Psoas muscle (tissue), 8 donors: ENCODE results near the gene ATXN2. TPM values are rescaled to one million over a fixed set of nuclear protein-coding genes. Genes with fewer than 3 reads are reported as not detected.

Source experiments
- ATAC-seq, 4 donors: fragments of 200-7000 bp; cut with Tn5 transposase; one replicate each; pipeline ENCODE4 v1.9.1; 2020; ENCODE audit warnings: moderate library complexity in 3 of 4, mild to moderate bottlenecking in 2 of 4
- DNase-seq, 2 donors: peaks; one replicate each; pipeline ENCODE4 v3.0.0-alpha.2; 2020
- H3K27ac ChIP-seq: fragments of 200-600 bp; one replicate; pipeline ENCODE4 v1.8.0; 2022
- H3K27me3 ChIP-seq, 3 donors: fragments of 200-600 bp in 1 of 3; one replicate each; pipeline versions ENCODE4 v1.6.1 to v1.8.0; 2013 to 2022; ENCODE audit warnings: low read length in 2 of 3, mild to moderate bottlenecking in 2 of 3, moderate library complexity in 1 of 3; ENCODE audit not compliant: insufficient read depth in 3 of 3
- H3K36me3 ChIP-seq, 2 donors: fragments of 200-600 bp in 1 of 2; one replicate each; pipeline versions ENCODE4 v1.6.1 to v1.8.0; 2013 to 2022; ENCODE audit warnings: low read depth in 1 of 2, mild to moderate bottlenecking in 1 of 2, moderate library complexity in 1 of 2; ENCODE audit not compliant: insufficient read depth in 1 of 2
- H3K4me1 ChIP-seq: fragments of 200-600 bp; one replicate; pipeline ENCODE4 v1.8.0; 2022
- H3K4me3 ChIP-seq: fragments of 200-600 bp; one replicate; pipeline ENCODE4 v1.8.0; 2022; ENCODE audit warnings: mild to moderate bottlenecking
- H3K9me3 ChIP-seq: fragments of 200-600 bp; one replicate; pipeline ENCODE4 v1.8.0; 2022
- WGBS, 3 donors: extraction: QIAGEN DNeasy Blood & Tissue Kit; methylation state at CpG; one replicate each; pipeline versions ENCODE4 v1.1.6 to v1.1.7; 2013; 5-methylcytosine and 5-hydroxymethylcytosine counted together
- intact Hi-C, 2 donors: fragments of 100-400 bp; cut with DNase I; formaldehyde crosslinking; loops; one replicate each; pipeline versions ENCODE4 v1.11.0 to v1.14.2; 2022
- polyA plus RNA-seq, 3 donors: library from polyadenylated mRNA; stranded (reverse); fragments of 200-250 nt; gene quantifications; one replicate each; pipeline ENCODE4 v1.2.3, GENCODE V29; 2013
- total RNA-seq, 4 donors: library from RNA; stranded (reverse); fragmentation: NEBNext Ultra II Directional in 2 of 4; extraction: Animal tissue kit (Norgen Biotek cat#: 25700) in 2 of 4; gene quantifications; one replicate each; pipeline versions ENCODE4 v1.2.1 to v1.2.4, GENCODE V29; 2021 to 2023
- TF ChIP-seq, protein P1 (sequence below): fragments of 200-600 bp; IDR thresholded peaks from one replicate; pipeline ENCODE4 v1.8.0; 2022; ENCODE audit warnings: antibody characterized with exemption
- donor health status: healthy with polysubstance abuse.
- donor health status: DM: no; HTN: no; CAD: no; lungs with moderate emphysema.
- donor health status: Bipolar disorder and iron deficiency.
- donor health status: healthy.
- donor health status: DM: yes; HTN: yes; CAD: no.
- donor health status: DM: no; HTN: no; CAD: no.
- donor health status: DM: no; HTN: no; CAD: no.
- donor health status: DM: yes; HTN: yes; CAD: no.

Gene ATXN2
- total and polyA plus RNA-seq, 7 donors = 17.2 to 39.2 (median 32.9) TPM

DNA sequence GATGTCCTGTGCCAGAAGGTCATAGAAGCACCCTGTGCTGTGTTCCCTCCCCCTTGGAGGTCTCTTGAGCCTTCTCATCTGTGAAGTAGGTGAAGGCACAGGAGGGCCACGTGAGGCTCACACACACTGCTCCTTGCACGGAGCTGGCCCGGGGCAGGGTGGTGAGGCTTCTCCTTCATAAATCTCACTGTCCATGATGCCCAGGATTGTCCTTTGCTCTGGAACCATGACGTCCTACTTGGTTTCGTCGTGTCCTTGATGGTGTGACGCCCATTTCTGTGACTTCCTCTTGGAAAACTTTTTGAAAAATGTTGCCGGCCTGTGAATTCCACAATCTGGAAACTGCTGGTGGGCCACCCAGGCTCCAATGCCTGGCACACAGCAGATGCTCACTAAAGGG, 159.0 kb downstream of the ATXN2 start:
- H3K4me1 ChIP-seq = peaks cover 40% of the 10 kb centered on the region
- 67 to 75% (median 71%) methylated on average over 8 of the region's 8 CpGs for WGBS, 3 donors
- ATAC-seq (no peak), DNase-seq (no peak)
- H3K4me3 ChIP-seq = no peak overlapping the region
- H3K36me3 ChIP-seq = peaks cover 0 to 9% of the 10 kb centered on the region in 2 donors
- no peaks in the 10 kb centered on the region for H3K27me3 ChIP-seq
- no peaks in the 10 kb centered on the region for H3K9me3 ChIP-seq
- intact Hi-C loops = no loop called here
- TF ChIP-seq, protein P1, sequence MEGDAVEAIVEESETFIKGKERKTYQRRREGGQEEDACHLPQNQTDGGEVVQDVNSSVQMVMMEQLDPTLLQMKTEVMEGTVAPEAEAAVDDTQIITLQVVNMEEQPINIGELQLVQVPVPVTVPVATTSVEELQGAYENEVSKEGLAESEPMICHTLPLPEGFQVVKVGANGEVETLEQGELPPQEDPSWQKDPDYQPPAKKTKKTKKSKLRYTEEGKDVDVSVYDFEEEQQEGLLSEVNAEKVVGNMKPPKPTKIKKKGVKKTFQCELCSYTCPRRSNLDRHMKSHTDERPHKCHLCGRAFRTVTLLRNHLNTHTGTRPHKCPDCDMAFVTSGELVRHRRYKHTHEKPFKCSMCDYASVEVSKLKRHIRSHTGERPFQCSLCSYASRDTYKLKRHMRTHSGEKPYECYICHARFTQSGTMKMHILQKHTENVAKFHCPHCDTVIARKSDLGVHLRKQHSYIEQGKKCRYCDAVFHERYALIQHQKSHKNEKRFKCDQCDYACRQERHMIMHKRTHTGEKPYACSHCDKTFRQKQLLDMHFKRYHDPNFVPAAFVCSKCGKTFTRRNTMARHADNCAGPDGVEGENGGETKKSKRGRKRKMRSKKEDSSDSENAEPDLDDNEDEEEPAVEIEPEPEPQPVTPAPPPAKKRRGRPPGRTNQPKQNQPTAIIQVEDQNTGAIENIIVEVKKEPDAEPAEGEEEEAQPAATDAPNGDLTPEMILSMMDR = no peak
- no peak overlapping the region for H3K27ac ChIP-seq

DNA sequence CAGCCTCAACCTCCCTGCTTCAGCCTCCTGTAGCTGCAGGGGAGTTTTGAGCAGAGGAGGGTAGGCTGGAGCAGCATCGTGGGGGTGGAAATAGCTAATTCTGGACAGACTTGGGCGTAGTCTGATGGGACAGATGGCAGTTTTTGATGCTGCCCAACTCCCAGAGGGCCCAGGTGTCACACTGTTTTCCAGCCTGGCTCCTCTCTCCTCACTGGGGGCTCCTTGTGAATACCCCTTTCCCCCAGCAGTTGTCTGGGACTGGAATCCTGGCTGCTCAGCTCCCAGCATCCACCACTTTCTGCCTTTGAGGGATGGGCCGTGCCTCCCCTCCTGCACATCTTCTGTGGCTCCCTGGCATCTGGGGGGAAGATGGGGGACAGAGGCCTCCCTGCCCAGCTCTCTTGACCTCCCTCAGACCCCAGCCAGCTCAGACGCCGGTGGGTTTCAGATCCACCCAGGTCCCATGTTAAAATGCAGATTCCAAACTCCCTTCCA, 159.4 kb downstream of the ATXN2 start:
- H3K4me1 ChIP-seq = peaks cover 40% of the 10 kb centered on the region
- TF ChIP-seq, protein P1 = no peak
- H3K4me3 ChIP-seq = no peak overlapping the region
- DNase-seq (no peak), ATAC-seq (no peak)
- H3K27ac ChIP-seq = no peak overlapping the region
- WGBS, 3 donors = 69 to 76% (median 75%) methylated on average over 5 of the region's 5 CpGs
- peaks cover 0 to 9% of the 10 kb centered on the region in 2 donors for H3K36me3 ChIP-seq
- H3K9me3 ChIP-seq = no peaks in the 10 kb centered on the region
- intact Hi-C loops = no loop called here
- H3K27me3 ChIP-seq = no peaks in the 10 kb centered on the region

DNA sequence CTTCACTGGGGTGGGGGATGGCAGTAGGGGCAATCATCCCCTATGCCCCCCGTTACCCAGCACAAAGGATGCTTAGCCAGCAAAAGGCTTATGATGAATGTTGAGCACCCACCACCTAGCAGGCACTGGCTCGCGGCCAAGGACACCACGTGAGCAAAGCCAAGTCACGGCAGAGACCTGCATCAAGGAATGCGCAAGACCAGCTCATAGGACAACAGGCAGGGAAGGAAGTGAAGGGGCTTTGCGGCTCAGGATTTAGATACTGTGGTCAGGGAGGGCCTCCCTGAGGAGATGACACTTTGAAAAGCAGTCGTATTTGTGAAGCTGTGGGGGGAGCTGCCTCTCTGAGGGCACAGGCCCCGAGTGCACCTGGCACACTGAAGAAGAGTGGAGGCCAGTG, 160.6 kb downstream of the ATXN2 start:
- Histone ChIP-seq H3K9me3 (no peaks in the 10 kb centered on the region), H3K27me3 (no peaks in the 10 kb centered on the region), H3K4me3 (no peak overlapping the region), H3K27ac (peak overlapping the region; percentile 23), H3K36me3 (peaks cover 0 to 2% of the 10 kb centered on the region in 2 donors), H3K4me1 (peaks cover 45% of the 10 kb centered on the region)
- DNase-seq (no peak), ATAC-seq (no peak)
- WGBS, 3 donors = 44 to 45% (median 45%) methylated on average over 9 of the region's 9 CpGs
- intact Hi-C loops = no loop called here
- TF ChIP-seq, protein P1 = no peak

DNA sequence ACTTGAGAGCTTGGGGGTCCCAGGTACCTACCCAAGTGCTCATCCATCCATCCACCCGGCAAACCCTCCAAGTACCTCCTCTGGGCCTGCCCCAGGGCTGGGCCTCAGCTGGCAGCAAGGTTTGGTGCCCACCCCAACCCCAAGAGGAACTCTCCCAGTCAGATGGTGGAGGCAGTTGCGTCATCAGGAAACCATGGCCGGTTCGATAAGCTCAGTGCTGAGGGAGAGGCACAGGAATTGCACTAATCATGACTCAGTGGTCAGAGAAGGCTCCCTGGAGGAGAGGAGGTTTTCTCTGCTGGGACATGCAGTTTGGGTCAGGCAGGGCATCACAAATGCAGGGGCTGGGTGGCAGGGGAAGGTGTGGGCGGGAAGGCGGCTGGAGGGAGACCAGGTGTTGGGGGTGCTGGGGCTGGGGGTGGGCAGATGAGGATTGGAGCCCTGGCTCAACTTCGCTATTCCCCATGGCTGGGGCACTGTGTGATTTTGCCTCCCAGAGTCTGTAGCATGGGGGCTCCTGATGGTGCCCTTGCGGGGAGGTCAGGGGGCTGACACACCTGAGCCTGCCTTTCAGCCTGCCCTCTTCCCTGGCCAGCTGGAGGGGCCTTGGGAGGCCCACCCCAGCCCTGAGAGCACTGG, 161.2 kb downstream of the ATXN2 start:
- no peak overlapping the region for H3K27ac ChIP-seq
- intact Hi-C loops = no loop called here
- whole genome bisulfite sequencing, 3 donors = 67 to 73% (median 70%) methylated on average over 6 to 8 of the region's 8 CpGs
- H3K9me3 ChIP-seq = no peaks in the 10 kb centered on the region
- no peaks in the 10 kb centered on the region for H3K27me3 ChIP-seq
- H3K4me1 ChIP-seq = peaks cover 45% of the 10 kb centered on the region
- ATAC-seq (peak in 1 of 4 donors; percentile 8), DNase-seq (no peak)
- no peaks in the 10 kb centered on the region for H3K36me3 ChIP-seq
- no peak overlapping the region for H3K4me3 ChIP-seq
- TF ChIP-seq, protein P1 = no peak

DNA sequence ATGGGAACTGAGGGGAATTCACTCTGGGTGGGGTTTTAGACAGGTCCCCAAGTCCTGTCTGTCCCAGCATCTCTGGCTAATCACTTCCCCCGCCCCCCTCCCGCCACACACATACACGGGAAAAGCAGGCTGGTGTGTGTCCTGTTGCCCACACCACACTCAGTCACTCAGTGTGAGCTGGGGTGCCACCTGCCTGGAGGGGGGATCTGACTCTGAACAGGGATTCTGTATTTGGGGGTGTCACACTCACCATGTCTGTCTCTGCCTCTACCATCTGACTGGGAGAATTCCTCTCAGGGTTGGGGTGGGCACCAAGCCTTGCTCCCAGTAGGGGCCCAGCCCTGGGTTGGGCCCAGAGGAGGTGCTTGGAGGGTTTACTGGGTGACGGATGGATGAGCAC, 162.3 kb downstream of the ATXN2 start:
- no peak overlapping the region for H3K4me3 ChIP-seq
- no peaks in the 10 kb centered on the region for H3K27me3 ChIP-seq
- DNase-seq (no peak), ATAC-seq (no peak)
- no peak overlapping the region for H3K27ac ChIP-seq
- WGBS, 3 donors = 77 to 82% (median 77%) methylated on average over 4 of the region's 4 CpGs
- no peaks in the 10 kb centered on the region for H3K36me3 ChIP-seq
- TF ChIP-seq, protein P1 = no peak
- intact Hi-C loops = no loop called here
- peaks cover 53% of the 10 kb centered on the region for H3K4me1 ChIP-seq
- no peaks in the 10 kb centered on the region for H3K9me3 ChIP-seq
